Activated CD4-positive, alpha-beta T cell treated with anti-CD3 and anti-CD28 coated beads, Interleukin-10, Interleukin-2, amounts not matched to agents 100 ng/mL and 50 ng/mL, durations not matched to agents 16 hours and 8 hours (primary cell): ENCODE measurements around the gene ATMIN.
A peak's percentile ranks its signal among the peaks of the same experiment; 100 is the strongest.

ENCODE experiments used
- DNase-seq: peaks from one replicate; pipeline ENCODE4 v3.0.0-alpha.2; 2020

ATMIN gene

GRCh38 chr16:81006813-81007695 lies 28.6 kb upstream of the ATMIN start, which contains the start of the genes CENPN and CMC2:
TSS of gene CENPN (plus strand) at chr16:81007214. CDS start at chr16:81011940, 4,726 bp downstream.
TSS of gene CMC2 (minus strand) at chr16:81006885. CDS start at chr16:80997394, 9,491 bp downstream.
- DNase-seq: peak; percentile 98

DNA sequence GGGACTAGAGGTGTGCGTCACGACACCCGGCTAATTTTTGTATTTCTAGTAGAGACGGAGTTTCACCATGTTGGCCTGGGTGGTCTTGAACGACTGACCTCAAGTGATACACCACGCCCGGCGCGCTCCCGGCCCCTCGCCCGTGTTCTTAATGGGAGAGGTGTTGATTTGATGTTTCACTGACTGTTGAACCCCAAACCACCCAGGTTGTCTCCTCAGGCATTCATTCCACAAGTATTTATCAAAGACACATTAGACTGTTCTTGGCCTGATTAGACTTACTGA lies 27.2 kb upstream of the ATMIN start:
- no peak for DNase-seq

DNA sequence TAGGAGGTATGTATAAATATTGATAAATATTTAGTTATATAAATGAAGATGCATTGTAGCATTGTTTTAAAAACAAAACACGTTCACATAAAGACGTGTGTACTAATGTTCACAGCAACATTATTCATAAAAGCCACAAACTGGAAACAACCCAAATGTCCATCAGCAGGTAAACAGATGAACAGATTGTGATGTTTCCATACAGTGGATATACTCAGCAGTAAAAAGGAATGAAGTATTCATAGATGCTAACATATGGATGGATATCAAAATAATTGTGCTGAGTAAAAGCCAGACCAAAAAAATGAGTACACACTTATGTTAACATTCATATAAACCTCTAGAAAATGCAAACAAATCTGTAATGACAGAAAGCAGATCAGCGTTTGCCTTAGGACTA lies 22.7 kb upstream of the ATMIN start:
- no peak for DNase-seq

- DNase-seq: peak; percentile 24
Observed at GRCh38 chr16:81014672-81015071, 21.0 kb upstream of the ATMIN start.

DNA sequence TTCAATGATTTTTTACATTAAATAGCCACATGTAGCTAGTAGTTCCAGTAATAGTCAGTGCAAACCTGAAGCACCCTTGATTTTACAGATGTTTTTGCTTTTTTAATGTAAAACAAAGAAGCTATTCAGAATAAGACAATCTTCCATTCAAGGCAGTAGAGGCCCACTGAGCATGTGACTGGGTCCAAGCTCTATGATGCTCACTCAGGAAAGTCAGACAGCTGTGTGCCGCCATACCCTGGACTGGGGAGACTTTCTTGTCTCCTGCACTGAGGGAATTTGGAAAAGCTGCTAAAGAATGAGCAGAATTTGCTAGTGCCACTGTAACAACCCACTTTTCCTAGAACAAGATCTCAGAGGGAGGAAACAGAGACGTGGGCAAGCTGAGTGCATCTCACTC lies 17.1 kb upstream of the ATMIN start:
- DNase-seq: no peak

DNA sequence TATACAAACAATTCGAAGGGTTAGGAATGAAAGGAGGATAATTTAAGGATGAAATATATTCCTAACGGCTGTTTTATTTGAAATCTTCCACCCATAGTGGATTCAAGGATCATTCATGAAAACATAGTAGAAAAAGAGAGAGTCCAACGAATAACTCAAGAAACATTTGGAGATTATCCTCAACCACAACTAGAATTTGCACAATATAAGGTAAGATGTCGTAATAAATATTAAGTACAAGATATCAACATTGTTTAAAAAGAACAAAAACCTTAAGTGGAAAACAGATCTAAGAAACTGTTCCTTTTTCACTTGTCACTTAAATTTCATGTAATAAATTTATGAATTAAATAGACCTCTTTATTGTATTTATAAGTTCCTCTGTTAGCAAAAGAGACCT lies 9.2 kb upstream of the ATMIN start:
- no peak for DNase-seq

GRCh38 chr16:81029930-81030604 lies 5.6 kb upstream of the ATMIN start:
- DNase-seq: no peak

DNA sequence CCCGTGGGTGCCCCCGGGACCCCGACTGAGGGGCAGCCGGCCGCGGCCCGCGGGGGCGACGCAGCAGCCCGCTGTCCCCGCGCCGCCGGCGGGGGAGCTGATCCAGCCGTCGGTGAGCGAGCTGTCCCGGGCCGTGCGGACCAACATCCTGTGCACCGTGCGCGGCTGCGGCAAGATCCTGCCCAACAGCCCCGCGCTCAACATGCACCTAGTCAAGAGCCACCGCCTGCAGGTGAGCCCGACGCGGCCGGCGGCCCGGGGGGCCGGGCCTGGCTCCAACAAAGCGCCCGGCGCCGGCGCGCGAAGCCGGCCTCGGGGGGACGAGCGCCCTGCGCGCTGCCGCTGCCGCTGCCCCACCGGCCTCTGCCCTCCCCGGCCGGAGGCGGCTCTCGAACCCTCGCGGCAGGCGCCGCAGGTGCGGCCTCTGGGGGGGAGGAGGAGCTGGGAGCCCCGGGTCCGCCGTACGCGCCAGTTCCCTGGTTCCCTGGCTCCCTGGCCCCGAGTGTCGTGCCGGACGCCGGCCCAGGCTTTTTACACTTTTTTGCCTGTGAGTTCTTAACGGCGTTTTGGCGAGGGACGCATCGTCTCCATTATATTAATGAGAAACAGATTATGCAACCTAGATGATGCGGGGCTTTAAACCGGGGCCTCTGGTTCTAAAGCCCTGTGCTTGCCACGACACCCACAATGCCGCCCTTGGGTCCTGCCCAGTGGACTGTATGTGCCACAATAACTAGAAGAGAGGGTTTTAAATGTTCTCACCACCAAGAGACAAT lies 521 bp downstream of the ATMIN start:
- peak; percentile 44 for DNase-seq

GRCh38 chr16:81036751-81037350 lies 1.2 kb downstream of the ATMIN start:
- DNase-seq: peak; percentile 21

DNA sequence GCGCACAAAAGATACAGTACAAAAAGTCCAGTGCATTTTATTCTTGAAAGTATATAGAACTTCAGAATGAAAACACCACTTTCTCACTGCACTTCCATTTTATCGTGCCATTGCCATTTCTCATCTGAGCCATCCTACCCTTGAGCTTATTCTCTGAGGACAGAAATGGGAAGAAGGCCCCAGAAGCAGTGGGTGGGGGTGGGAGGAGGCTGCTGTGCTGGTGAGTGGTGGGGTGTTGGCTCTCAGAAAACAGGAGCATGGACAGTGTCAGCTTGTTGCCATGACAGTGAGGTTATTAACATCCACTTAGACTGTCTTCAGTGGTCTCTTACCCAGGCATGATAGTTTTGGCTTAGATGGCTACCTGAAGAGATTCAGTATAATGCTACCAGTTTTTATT lies 4.5 kb downstream of the ATMIN start:
- DNase-seq: no peak

DNA sequence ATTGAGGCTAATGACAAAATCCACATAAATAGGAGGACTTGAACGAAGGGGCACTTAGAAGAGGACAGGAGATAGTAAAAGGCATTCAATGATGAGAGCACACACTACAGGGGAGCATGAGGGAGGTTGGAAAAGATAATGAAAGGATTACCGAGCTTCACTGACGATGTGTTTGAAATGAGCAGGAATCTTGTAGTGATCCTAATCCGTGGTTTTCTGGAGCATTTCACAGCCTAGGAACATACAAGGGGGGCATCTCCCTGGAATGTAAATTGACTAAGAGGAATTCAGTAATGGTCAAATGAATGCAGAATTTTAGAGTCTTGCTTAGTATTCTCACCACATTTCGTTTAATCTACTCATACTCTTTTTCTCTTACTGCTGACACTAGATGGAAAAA lies 5.2 kb downstream of the ATMIN start:
- no peak for DNase-seq

- DNase-seq: no peak
Observed at GRCh38 chr16:81041696-81042095, 6.1 kb downstream of the ATMIN start.

- DNase-seq: no peak
Observed at GRCh38 chr16:81042821-81043220, 7.2 kb downstream of the ATMIN start.

DNA sequence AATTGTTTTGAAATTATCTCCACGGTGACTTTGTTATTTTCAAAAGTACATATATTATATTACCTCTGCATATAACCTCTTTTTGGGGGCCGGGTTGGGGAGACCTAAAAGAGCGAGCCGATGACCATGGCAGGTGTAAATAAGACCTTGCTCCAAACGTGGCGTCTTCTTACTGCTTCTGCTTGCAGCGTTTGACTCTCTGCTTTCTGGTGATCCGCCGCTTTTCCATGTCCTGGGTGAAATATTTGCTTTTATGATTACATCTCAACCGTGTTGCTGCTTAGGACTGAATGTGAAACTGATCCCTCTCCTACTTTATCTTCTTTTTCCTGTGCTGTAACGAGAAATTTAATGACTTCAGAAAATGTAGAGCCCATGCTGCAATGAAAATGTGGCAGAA lies 18.1 kb downstream of the ATMIN start:
- no peak for DNase-seq

- DNase-seq: no peak
Observed at GRCh38 chr16:81060576-81061306, 25.1 kb downstream of the ATMIN start.

- DNase-seq: no peak
Observed at GRCh38 chr16:81061307-81061640, 25.6 kb downstream of the ATMIN start.

DNA sequence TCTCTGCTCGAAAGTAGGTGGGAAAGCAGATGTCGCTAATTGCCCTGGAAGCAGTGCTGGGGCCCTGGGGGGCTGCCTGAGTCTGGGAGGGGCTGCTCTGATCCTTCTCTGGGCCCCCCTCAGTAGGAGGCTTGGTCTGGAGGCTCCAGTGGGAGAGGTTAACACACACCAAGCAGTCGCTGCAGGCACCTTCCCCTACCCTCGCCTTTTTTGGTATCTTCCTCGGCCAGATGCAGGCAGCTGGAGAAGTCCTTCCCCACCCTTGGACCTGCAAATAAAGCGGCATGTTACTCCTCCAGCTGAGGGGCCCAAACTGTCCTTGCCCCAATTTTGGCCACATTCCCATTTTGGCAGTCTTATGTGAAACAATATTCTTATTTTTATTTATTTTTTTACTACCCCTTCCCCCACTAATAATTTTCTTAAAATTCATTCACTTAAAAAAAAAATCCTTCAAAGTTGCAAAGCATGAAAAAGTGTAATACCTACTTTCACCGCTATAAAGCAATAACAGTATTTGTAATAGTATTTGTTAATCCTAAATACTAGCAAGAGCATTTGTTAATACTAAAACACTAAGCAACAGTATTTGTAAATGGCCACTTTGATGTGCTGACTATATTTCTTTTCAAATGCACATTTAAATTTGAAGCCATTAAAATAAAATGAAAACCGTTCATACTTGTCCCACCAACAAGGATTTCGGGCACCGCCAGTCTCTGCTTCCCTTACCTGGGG lies 26.4 kb downstream of the ATMIN start:
- no peak for DNase-seq

- no peak for DNase-seq
Observed at GRCh38 chr16:81066681-81067080, 31.0 kb downstream of the ATMIN start.

GRCh38 chr16:81067166-81067565 lies 31.5 kb downstream of the ATMIN start:
- DNase-seq: no peak

GRCh38 chr16:81069063-81069462 lies 33.4 kb downstream of the ATMIN start:
- DNase-seq: no peak

GRCh38 chr16:81070979-81071378 lies 35.3 kb downstream of the ATMIN start:
- no peak for DNase-seq

GRCh38 chr16:81071805-81072204 lies 36.2 kb downstream of the ATMIN start:
- no peak for DNase-seq
